Measurements from ENCODE around the gene FICD.

Gene FICD

DNA sequence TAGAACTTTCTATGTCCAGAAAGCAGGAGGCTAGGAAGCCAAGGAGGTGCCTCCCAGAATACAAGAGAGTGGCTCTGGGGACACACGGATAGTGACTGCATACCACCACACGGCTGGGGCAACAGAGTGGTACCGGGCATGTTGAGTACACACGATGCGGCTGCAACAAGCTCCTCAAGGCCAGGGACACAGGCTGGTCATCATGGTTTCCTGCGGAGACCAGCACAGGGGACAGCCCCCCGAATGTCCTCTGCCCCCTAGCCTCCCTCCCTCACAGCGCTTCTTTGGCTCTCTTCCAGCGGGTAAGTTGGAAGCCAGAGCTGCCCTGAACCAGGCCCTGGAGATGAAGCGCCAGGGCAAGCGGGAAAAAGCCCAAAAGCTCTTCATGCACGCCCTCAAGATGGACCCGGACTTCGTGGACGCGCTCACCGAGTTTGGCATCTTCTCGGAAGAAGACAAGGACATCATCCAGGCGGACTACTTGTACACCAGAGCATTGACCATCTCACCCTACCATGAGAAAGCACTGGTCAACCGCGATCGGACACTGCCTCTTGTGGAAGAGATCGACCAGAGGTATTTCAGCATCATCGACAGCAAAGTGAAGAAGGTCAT is 3.1 kb downstream of the FICD start:
- H2AK5ac ChIP-seq (ENCODE audit: low read depth, low read length) = no peak overlapping the region
- H2BK12ac ChIP-seq (ENCODE audit: low read length) = no peak overlapping the region
- H3K4ac ChIP-seq (ENCODE audit: low read length) = no peak overlapping the region
- no peak overlapping the region for H2BK120ac ChIP-seq (ENCODE audit: low read depth, low read length)
- H4K91ac ChIP-seq (ENCODE audit: low read depth, low read length, poor library complexity) = no peak overlapping the region
- H2AFZ ChIP-seq (ENCODE audit: low read length) = no peak overlapping the region
- H2BK5ac ChIP-seq (ENCODE audit: low read length) = no peak overlapping the region
- no peak overlapping the region for H2BK15ac ChIP-seq (ENCODE audit: low read length)
- H3K14ac ChIP-seq (ENCODE audit: low read length) = no peak overlapping the region
- H3K79me1 ChIP-seq (ENCODE audit: low read depth, low read length) = peaks cover 8% of the 10 kb centered on the region
- DNase-seq (ENCODE audit: low spot score) = no peak
- no peak overlapping the region for H3K23ac ChIP-seq (ENCODE audit: low read depth, low read length, poor library complexity)
- no peak overlapping the region for H3K18ac ChIP-seq (ENCODE audit: low read length)
- H3K36me3 ChIP-seq (replicated peaks in 1 of 2; ENCODE audit: control insufficient read depth in 2 of 2, insufficient read depth in 2 of 2, low read length in 2 of 2) = peaks cover 47 to 67% of the 10 kb centered on the region in 2 donors
- H3K9me3 ChIP-seq (replicated peaks in 1 of 2; ENCODE audit: control insufficient read depth in 2 of 2, insufficient read depth in 1 of 2, low read depth in 1 of 2, low read length in 2 of 2) = peaks cover 0 to 5% of the 10 kb centered on the region in 2 donors
- no peak overlapping the region for H3K4me3 ChIP-seq (ENCODE audit: low read length in 2 of 2)
- H3K27ac ChIP-seq (replicated peaks; ENCODE audit: low read length) = no peak overlapping the region
- H3K9ac ChIP-seq (ENCODE audit: low read depth, low read length, poor library complexity) = peak overlapping the region; percentile 24
- H4K8ac ChIP-seq (ENCODE audit: low read depth, low read length) = no peak overlapping the region
- no peaks in the 10 kb centered on the region for H3K27me3 ChIP-seq (ENCODE audit: control insufficient read depth in 3 of 3, insufficient read depth in 3 of 3, low read depth in 1 of 3, low read length in 3 of 3)
- no peak overlapping the region for H3K4me2 ChIP-seq (ENCODE audit: insufficient read depth, low read length, poor library complexity, severe bottlenecking)
- WGBS, 2 donors (ENCODE audit: extremely low coverage in 2 of 2, insufficient read length in 2 of 2, insufficient replicate concordance in 1 of 2) = no CpG with 5 or more reads among the region's 24 CpGs
- peaks cover 5 to 13% of the 10 kb centered on the region in 2 donors for H3K4me1 ChIP-seq (ENCODE audit: control insufficient read depth in 2 of 2, insufficient read depth in 1 of 2, low read depth in 1 of 2, low read length in 2 of 2)

- peaks cover 0 to 5% of the 10 kb centered on the region in 2 donors for H3K9me3 ChIP-seq (replicated peaks in 1 of 2; ENCODE audit: control insufficient read depth in 2 of 2, insufficient read depth in 1 of 2, low read depth in 1 of 2, low read length in 2 of 2)
- H2BK120ac ChIP-seq (ENCODE audit: low read depth, low read length) = no peak overlapping the region
- H3K14ac ChIP-seq (ENCODE audit: low read length) = no peak overlapping the region
- no peak overlapping the region for H3K9ac ChIP-seq (ENCODE audit: low read depth, low read length, poor library complexity)
- no peak overlapping the region for H3K4me3 ChIP-seq (ENCODE audit: low read length in 2 of 2)
- DNase-seq (ENCODE audit: low spot score) = no peak
- H3K4ac ChIP-seq (ENCODE audit: low read length) = no peak overlapping the region
- H4K8ac ChIP-seq (ENCODE audit: low read depth, low read length) = no peak overlapping the region
- H3K4me1 ChIP-seq (ENCODE audit: control insufficient read depth in 2 of 2, insufficient read depth in 1 of 2, low read depth in 1 of 2, low read length in 2 of 2) = peaks cover 5 to 17% of the 10 kb centered on the region in 2 donors
- no peak overlapping the region for H3K18ac ChIP-seq (ENCODE audit: low read length)
- no peak overlapping the region for H3K4me2 ChIP-seq (ENCODE audit: insufficient read depth, low read length, poor library complexity, severe bottlenecking)
- no peak overlapping the region for H2BK12ac ChIP-seq (ENCODE audit: low read length)
- no peak overlapping the region for H3K23ac ChIP-seq (ENCODE audit: low read depth, low read length, poor library complexity)
- H2AK5ac ChIP-seq (ENCODE audit: low read depth, low read length) = peak overlapping the region; percentile 11
- H2BK5ac ChIP-seq (ENCODE audit: low read length) = no peak overlapping the region
- peaks cover 8% of the 10 kb centered on the region for H3K79me1 ChIP-seq (ENCODE audit: low read depth, low read length)
- H4K91ac ChIP-seq (ENCODE audit: low read depth, low read length, poor library complexity) = no peak overlapping the region
- no peak overlapping the region for H2AFZ ChIP-seq (ENCODE audit: low read length)
- no peaks in the 10 kb centered on the region for H3K27me3 ChIP-seq (ENCODE audit: control insufficient read depth in 3 of 3, insufficient read depth in 3 of 3, low read depth in 1 of 3, low read length in 3 of 3)
- no CpG with 5 or more reads among the region's 39 CpGs for WGBS, 2 donors (ENCODE audit: extremely low coverage in 2 of 2, insufficient read length in 2 of 2, insufficient replicate concordance in 1 of 2)
- no peak overlapping the region for H2BK15ac ChIP-seq (ENCODE audit: low read length)
- no peak overlapping the region for H3K27ac ChIP-seq (replicated peaks; ENCODE audit: low read length)
- H3K36me3 ChIP-seq (replicated peaks in 1 of 2; ENCODE audit: control insufficient read depth in 2 of 2, insufficient read depth in 2 of 2, low read length in 2 of 2) = peaks cover 53 to 74% of the 10 kb centered on the region in 2 donors
Measured at GRCh38 chr12:108518716-108519496, 3.8 kb downstream of the FICD start.

DNA sequence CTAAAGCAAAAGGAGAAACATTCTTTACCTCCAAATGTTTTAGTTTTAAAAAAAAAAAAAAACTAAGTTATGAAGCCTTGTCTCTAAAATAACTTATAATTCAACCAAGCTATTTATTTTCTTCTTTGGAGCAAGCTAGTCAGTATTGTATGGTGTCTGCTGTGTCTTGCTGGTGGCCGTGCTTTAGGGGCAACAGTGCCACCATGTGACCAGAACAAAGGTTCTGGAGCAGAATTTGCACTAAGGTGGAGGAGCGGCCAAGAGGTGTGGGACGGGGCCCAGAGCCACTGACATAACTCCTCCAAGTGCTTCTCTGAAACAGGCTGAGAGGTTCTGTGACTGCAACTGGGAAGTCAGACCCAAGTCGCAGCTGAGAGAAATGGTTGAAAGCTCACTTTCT is 4.5 kb downstream of the FICD start:
- Histone ChIP-seq H2BK15ac (ENCODE audit: low read length) (no peak overlapping the region), H3K27ac (replicated peaks; ENCODE audit: low read length) (no peak overlapping the region), H3K4me2 (ENCODE audit: insufficient read depth, low read length, poor library complexity, severe bottlenecking) (no peak overlapping the region), H2BK12ac (ENCODE audit: low read length) (no peak overlapping the region), H2AK5ac (ENCODE audit: low read depth, low read length) (no peak overlapping the region), H3K9me3 (replicated peaks in 1 of 2; ENCODE audit: control insufficient read depth in 2 of 2, insufficient read depth in 1 of 2, low read depth in 1 of 2, low read length in 2 of 2) (peaks cover 0 to 5% of the 10 kb centered on the region in 2 donors), H3K4me3 (ENCODE audit: low read length in 2 of 2) (no peak overlapping the region), H3K36me3 (replicated peaks in 1 of 2; ENCODE audit: control insufficient read depth in 2 of 2, insufficient read depth in 2 of 2, low read length in 2 of 2) (peaks cover 60 to 81% of the 10 kb centered on the region in 2 donors), H3K4ac (ENCODE audit: low read length) (no peak overlapping the region), H3K18ac (ENCODE audit: low read length) (no peak overlapping the region), H3K9ac (ENCODE audit: low read depth, low read length, poor library complexity) (no peak overlapping the region), H3K14ac (ENCODE audit: low read length) (no peak overlapping the region), H3K79me1 (ENCODE audit: low read depth, low read length) (peaks cover 8% of the 10 kb centered on the region), H4K91ac (ENCODE audit: low read depth, low read length, poor library complexity) (no peak overlapping the region), H2BK5ac (ENCODE audit: low read length) (no peak overlapping the region), H4K8ac (ENCODE audit: low read depth, low read length) (no peak overlapping the region), H2BK120ac (ENCODE audit: low read depth, low read length) (no peak overlapping the region), H3K23ac (ENCODE audit: low read depth, low read length, poor library complexity) (no peak overlapping the region), H3K4me1 (ENCODE audit: control insufficient read depth in 2 of 2, insufficient read depth in 1 of 2, low read depth in 1 of 2, low read length in 2 of 2) (peaks cover 5 to 23% of the 10 kb centered on the region in 2 donors), H2AFZ (ENCODE audit: low read length) (no peak overlapping the region), H3K27me3 (ENCODE audit: control insufficient read depth in 3 of 3, insufficient read depth in 3 of 3, low read depth in 1 of 3, low read length in 3 of 3) (no peaks in the 10 kb centered on the region)
- no peak for DNase-seq (ENCODE audit: low spot score)
- no CpG with 5 or more reads among the region's 4 CpGs for WGBS, 2 donors (ENCODE audit: extremely low coverage in 2 of 2, insufficient read length in 2 of 2, insufficient replicate concordance in 1 of 2)

DNA sequence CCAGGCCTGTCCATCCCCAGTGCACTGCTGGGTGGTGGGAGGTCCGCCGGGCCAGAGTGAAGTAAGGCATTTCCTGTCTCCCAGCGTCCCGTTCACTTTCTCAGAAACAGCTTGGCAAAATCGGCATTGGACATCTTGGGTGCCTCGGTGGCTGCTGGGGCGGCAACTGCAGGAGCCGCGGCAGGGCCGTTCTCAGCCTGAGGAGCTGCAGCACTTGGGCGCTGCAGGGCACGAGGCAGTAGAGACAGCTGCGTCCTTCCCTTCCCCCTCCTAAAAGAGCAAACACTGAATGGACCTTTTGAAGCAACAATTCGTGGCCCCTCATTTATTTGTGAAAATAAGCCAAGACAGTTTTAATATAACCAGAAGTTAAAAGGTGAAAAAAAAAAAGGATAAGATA is 8.3 kb downstream of the FICD start:
- H3K4ac ChIP-seq (ENCODE audit: low read length) = no peak overlapping the region
- H2BK12ac ChIP-seq (ENCODE audit: low read length) = no peak overlapping the region
- H4K91ac ChIP-seq (ENCODE audit: low read depth, low read length, poor library complexity) = no peak overlapping the region
- no peak overlapping the region for H3K4me3 ChIP-seq (ENCODE audit: low read length in 2 of 2)
- no peak overlapping the region for H2BK120ac ChIP-seq (ENCODE audit: low read depth, low read length)
- peaks cover 57 to 100% of the 10 kb centered on the region in 2 donors for H3K36me3 ChIP-seq (replicated peaks in 1 of 2; ENCODE audit: control insufficient read depth in 2 of 2, insufficient read depth in 2 of 2, low read length in 2 of 2)
- no peak overlapping the region for H3K4me2 ChIP-seq (ENCODE audit: insufficient read depth, low read length, poor library complexity, severe bottlenecking)
- H3K27ac ChIP-seq (replicated peaks; ENCODE audit: low read length) = no peak overlapping the region
- H3K27me3 ChIP-seq (ENCODE audit: control insufficient read depth in 3 of 3, insufficient read depth in 3 of 3, low read depth in 1 of 3, low read length in 3 of 3) = no peaks in the 10 kb centered on the region
- H2BK15ac ChIP-seq (ENCODE audit: low read length) = no peak overlapping the region
- H3K9ac ChIP-seq (ENCODE audit: low read depth, low read length, poor library complexity) = no peak overlapping the region
- no peak overlapping the region for H2AFZ ChIP-seq (ENCODE audit: low read length)
- H3K9me3 ChIP-seq (replicated peaks in 1 of 2; ENCODE audit: control insufficient read depth in 2 of 2, insufficient read depth in 1 of 2, low read depth in 1 of 2, low read length in 2 of 2) = peaks cover 0 to 1% of the 10 kb centered on the region in 2 donors
- no peak overlapping the region for H3K14ac ChIP-seq (ENCODE audit: low read length)
- H3K79me1 ChIP-seq (ENCODE audit: low read depth, low read length) = peaks cover 7% of the 10 kb centered on the region
- H3K23ac ChIP-seq (ENCODE audit: low read depth, low read length, poor library complexity) = no peak overlapping the region
- H3K4me1 ChIP-seq (ENCODE audit: control insufficient read depth in 2 of 2, insufficient read depth in 1 of 2, low read depth in 1 of 2, low read length in 2 of 2) = peaks cover 3 to 38% of the 10 kb centered on the region in 2 donors
- WGBS, 2 donors (ENCODE audit: extremely low coverage in 2 of 2, insufficient read length in 2 of 2, insufficient replicate concordance in 1 of 2) = no CpG with 5 or more reads among the region's 14 CpGs
- H4K8ac ChIP-seq (ENCODE audit: low read depth, low read length) = no peak overlapping the region
- H2AK5ac ChIP-seq (ENCODE audit: low read depth, low read length) = no peak overlapping the region
- DNase-seq (ENCODE audit: low spot score) = no peak
- peak overlapping the region; percentile 66 for H3K18ac ChIP-seq (ENCODE audit: low read length)
- no peak overlapping the region for H2BK5ac ChIP-seq (ENCODE audit: low read length)

All from neuronal stem cell (in vitro differentiated cells).